Nephron progenitor cell (in vitro differentiated cells): ENCODE results near the gene ADCY3.

ENCODE experiments used
- DNase-seq: peaks from one replicate; pipeline ENCODE4 v3.0.0; 2021
- H3K27ac Mint-ChIP-seq: 2 replicates; pipeline ENCODE4 v1.8.0; 2021; ENCODE audit warnings: mild to moderate bottlenecking, moderate library complexity, mixed read lengths
- H3K27me3 Mint-ChIP-seq: 2 replicates; pipeline ENCODE4 v1.8.0; 2021; ENCODE audit warnings: mild to moderate bottlenecking, low read depth, mixed read lengths; ENCODE audit not compliant: poor library complexity
- H3K36me3 Mint-ChIP-seq: 2 replicates; pipeline ENCODE4 v1.8.0; 2021; ENCODE audit warnings: low read depth, mixed read lengths
- H3K4me1 Mint-ChIP-seq: 2 replicates; pipeline ENCODE4 v1.8.0; 2021; ENCODE audit warnings: mixed read lengths
- H3K4me3 Mint-ChIP-seq: 2 replicates; pipeline ENCODE4 v1.8.0; 2021; ENCODE audit warnings: mild to moderate bottlenecking, moderate library complexity, mixed read lengths
- H3K9me3 Mint-ChIP-seq: 2 replicates; pipeline ENCODE4 v1.8.0; 2021; ENCODE audit warnings: mild to moderate bottlenecking, moderate library complexity, mixed read lengths
- CTCF ChIP-seq: fragments of 200-600 bp; sonication (generic); IDR thresholded peaks from 2 replicates; pipeline ENCODE4 v1.5.0; 2021; ENCODE audit warnings: antibody characterized with exemption

Gene ADCY3

DNA sequence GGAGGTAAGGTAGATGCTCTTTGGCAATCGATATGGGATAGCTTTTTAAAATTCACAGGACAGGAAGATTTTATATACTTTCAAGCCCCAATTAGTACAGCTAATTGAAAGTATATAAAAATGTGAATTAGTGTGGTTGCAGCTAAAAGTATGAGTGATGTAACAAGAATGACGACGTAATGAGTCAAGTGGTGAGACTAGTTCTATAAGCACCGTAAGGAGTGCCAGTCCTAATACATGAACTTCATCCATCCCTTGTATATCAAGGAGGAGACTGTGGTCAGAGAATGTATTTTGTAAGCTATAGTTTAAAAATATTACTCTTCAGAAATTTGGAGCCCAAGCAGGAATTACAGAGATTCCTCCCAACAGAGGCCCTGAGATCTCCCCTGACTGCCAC, 25.9 kb upstream of the ADCY3 start:
- Mint-ChIP-seq H3K27me3 (no peaks in the 10 kb centered on the region), H3K9me3 (no peaks in the 10 kb centered on the region), H3K36me3 (peaks cover 30% of the 10 kb centered on the region), H3K4me3 (no peak overlapping the region), H3K27ac (peak overlapping the region; percentile 40), H3K4me1 (peaks cover 16% of the 10 kb centered on the region)
- TF ChIP-seq CTCF: no peak
- no peak for DNase-seq

DNA sequence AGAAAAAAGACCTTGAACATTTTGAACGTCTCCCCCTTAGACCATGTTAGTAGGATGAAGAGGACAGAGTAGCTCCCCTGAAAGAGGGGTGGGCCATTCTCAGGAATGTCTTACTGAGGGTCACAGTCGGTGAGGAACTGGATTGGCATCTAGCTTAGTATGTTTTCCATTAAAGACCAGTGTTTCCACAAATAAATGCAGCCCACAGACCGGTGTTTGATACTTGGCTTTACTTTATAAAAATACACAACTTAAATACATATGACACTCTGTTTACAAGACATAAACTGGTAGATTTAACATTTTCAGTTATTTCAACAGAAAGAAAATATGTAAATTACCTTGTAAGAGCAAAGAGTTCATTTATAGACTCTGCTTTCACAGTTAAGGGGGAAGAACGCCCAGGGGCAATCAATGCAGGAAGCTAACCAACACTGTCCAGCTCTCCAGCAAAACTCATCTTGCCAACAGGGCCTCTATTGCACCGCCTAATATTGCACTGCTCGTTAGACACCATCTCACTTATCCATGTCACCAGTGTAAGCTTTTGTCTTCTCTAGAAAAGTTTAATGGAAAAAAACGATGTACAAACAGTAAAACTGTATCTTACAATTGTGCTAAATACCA, 23.5 kb upstream of the ADCY3 start:
- TF ChIP-seq CTCF: no peak
- H3K27me3 Mint-ChIP-seq: peaks cover 4% of the 10 kb centered on the region
- no peak for DNase-seq
- peaks cover 7% of the 10 kb centered on the region for H3K4me1 Mint-ChIP-seq
- H3K36me3 Mint-ChIP-seq: peaks cover 22% of the 10 kb centered on the region
- H3K9me3 Mint-ChIP-seq: no peaks in the 10 kb centered on the region
- no peak overlapping the region for H3K4me3 Mint-ChIP-seq
- no peak overlapping the region for H3K27ac Mint-ChIP-seq

GRCh38 chr2:24939353-24939752, 19.3 kb upstream of the ADCY3 start:
- H3K27me3 Mint-ChIP-seq: peaks cover 4% of the 10 kb centered on the region
- no peaks in the 10 kb centered on the region for H3K4me1 Mint-ChIP-seq
- no peak overlapping the region for H3K4me3 Mint-ChIP-seq
- H3K9me3 Mint-ChIP-seq: no peaks in the 10 kb centered on the region
- TF ChIP-seq CTCF: no peak
- peaks cover 4% of the 10 kb centered on the region for H3K36me3 Mint-ChIP-seq
- H3K27ac Mint-ChIP-seq: no peak overlapping the region
- no peak for DNase-seq

- H3K9me3 Mint-ChIP-seq: no peaks in the 10 kb centered on the region
- no peaks in the 10 kb centered on the region for H3K36me3 Mint-ChIP-seq
- peaks cover 7% of the 10 kb centered on the region for H3K27me3 Mint-ChIP-seq
- no peak for DNase-seq
- no peaks in the 10 kb centered on the region for H3K4me1 Mint-ChIP-seq
- no peak for TF ChIP-seq CTCF
- no peak overlapping the region for H3K27ac Mint-ChIP-seq
- no peak overlapping the region for H3K4me3 Mint-ChIP-seq
Measured at GRCh38 chr2:24937236-24937635, 17.2 kb upstream of the ADCY3 start.

GRCh38 chr2:24935145-24935544, 15.1 kb upstream of the ADCY3 start:
- Mint-ChIP-seq H3K27ac (no peak overlapping the region), H3K36me3 (no peaks in the 10 kb centered on the region), H3K4me3 (no peak overlapping the region), H3K4me1 (peaks cover 8% of the 10 kb centered on the region), H3K9me3 (no peaks in the 10 kb centered on the region), H3K27me3 (peaks cover 11% of the 10 kb centered on the region)
- no peak for DNase-seq
- TF ChIP-seq CTCF: no peak

DNA sequence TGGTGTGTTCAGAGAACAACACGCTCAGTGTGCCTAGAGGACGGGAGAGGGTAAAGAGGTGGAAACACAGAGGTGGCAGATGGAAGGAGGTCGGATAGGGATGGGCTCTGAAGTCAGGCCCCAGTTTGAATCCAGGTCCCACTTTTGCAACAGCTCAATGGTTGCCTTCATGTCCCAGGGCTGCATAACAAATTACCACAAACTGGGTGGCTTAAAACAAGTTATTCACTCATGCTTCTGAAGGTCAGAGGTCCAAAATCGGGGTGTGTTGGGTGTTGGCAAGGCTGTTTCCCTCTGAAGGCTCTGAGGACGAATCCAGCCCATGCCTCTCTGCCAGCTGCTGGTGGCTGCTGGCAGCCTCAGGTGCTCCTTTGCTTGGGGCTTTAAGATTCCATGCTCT, 12.7 kb upstream of the ADCY3 start:
- H3K9me3 Mint-ChIP-seq: no peaks in the 10 kb centered on the region
- peaks cover 8% of the 10 kb centered on the region for H3K4me1 Mint-ChIP-seq
- H3K27ac Mint-ChIP-seq: peak overlapping the region; percentile 15
- no peaks in the 10 kb centered on the region for H3K36me3 Mint-ChIP-seq
- TF ChIP-seq CTCF: no peak
- no peak for DNase-seq
- peaks cover 11% of the 10 kb centered on the region for H3K27me3 Mint-ChIP-seq
- no peak overlapping the region for H3K4me3 Mint-ChIP-seq
